HG03469 (cell line): ENCODE data around the gene RNF150.

Experiments
- ATAC-seq: cut with Tn5 transposase; IDR thresholded peaks from one replicate; pipeline ENCODE4 v1.9.1; 2021; ENCODE audit warnings: mild to moderate bottlenecking, moderate library complexity, moderate number of reproducible peaks; ENCODE audit not compliant: unreplicated experiment

Gene RNF150

GRCh38 chr4:140930011-140930410 lies 203.3 kb downstream of the RNF150 start:
- no peak for ATAC-seq

- no peak for ATAC-seq
These were observed 204.4 kb downstream of the RNF150 start for GRCh38 chr4:140928880-140929279.

GRCh38 chr4:140926672-140927071 lies 206.6 kb downstream of the RNF150 start:
- no peak for ATAC-seq

- no peak for ATAC-seq
These were observed 207.9 kb downstream of the RNF150 start for GRCh38 chr4:140925417-140925816.

- no peak for ATAC-seq
These were observed 208.4 kb downstream of the RNF150 start for GRCh38 chr4:140924761-140925392.

GRCh38 chr4:140906993-140907962 lies 226.0 kb downstream of the RNF150 start:
- no peak for ATAC-seq

GRCh38 chr4:140904904-140905303 lies 228.4 kb downstream of the RNF150 start:
- no peak for ATAC-seq

GRCh38 chr4:140903522-140904475 lies 229.5 kb downstream of the RNF150 start:
- no peak for ATAC-seq

GRCh38 chr4:140901736-140902336 lies 231.4 kb downstream of the RNF150 start:
- ATAC-seq, result no peak

- ATAC-seq, result no peak
These were observed 239.3 kb downstream of the RNF150 start for GRCh38 chr4:140893939-140894338.

- no peak for ATAC-seq
These were observed 245.2 kb downstream of the RNF150 start for GRCh38 chr4:140888054-140888453.

- ATAC-seq, result no peak
These were observed 245.8 kb downstream of the RNF150 start for GRCh38 chr4:140887467-140887866.

- ATAC-seq, result peak; percentile 76
These were observed 248.7 kb downstream of the RNF150 start for GRCh38 chr4:140884431-140885058.

GRCh38 chr4:140877781-140878180 lies 255.5 kb downstream of the RNF150 start:
- no peak for ATAC-seq

- ATAC-seq, result no peak
These were observed 256.5 kb downstream of the RNF150 start for GRCh38 chr4:140876615-140877364.

- no peak for ATAC-seq
These were observed 257.4 kb downstream of the RNF150 start for GRCh38 chr4:140875746-140876452.

- ATAC-seq, result no peak
These were observed 259.2 kb downstream of the RNF150 start for GRCh38 chr4:140874056-140874455.

- ATAC-seq, result no peak
These were observed 261.9 kb downstream of the RNF150 start for GRCh38 chr4:140871368-140871767.

GRCh38 chr4:140870427-140870826 lies 262.8 kb downstream of the RNF150 start:
- no peak for ATAC-seq
